Omental fat pad (tissue), 4 donors: ENCODE measurements around the gene CCDC30. TPM values are rescaled to one million over a fixed set of nuclear protein-coding genes. Genes with fewer than 3 reads are reported as not detected.
"Not testable (repeated sequence)": the region's sequence is repeated elsewhere in the genome, so short reads cannot be mapped to it uniquely, and the experiment has no call there.

Source experiments
- ATAC-seq: fragments of 150-250 bp; one replicate; pipeline ENCODE4 v1.9.1; 2016; ENCODE audit warnings: mild to moderate bottlenecking, moderate library complexity; ENCODE audit not compliant: low FRiP score
- DNase-seq: peaks from one replicate; pipeline ENCODE4 v3.0.0-alpha.2; 2019; ENCODE audit warnings: low spot score
- total RNA-seq, 4 donors: library from RNA; depleted of rRNA; stranded (reverse); fragments of >200 nt; gene quantifications; one replicate each; pipeline ENCODE4 v1.1.0, GENCODE V29; 2016
- TF ChIP-seq, protein P1 (sequence below), 3 donors: fragments of 450-650 bp; IDR thresholded peaks; one replicate each; pipeline ENCODE4 v1.5.1; 2016 to 2017; ENCODE audit warnings: antibody characterized with exemption in 3 of 3, mild to moderate bottlenecking in 3 of 3, moderate library complexity in 2 of 3

CCDC30 gene
- total RNA-seq, 4 donors from 2014 or later: 1.9 to 3.5 (median 2.6) TPM

DNA sequence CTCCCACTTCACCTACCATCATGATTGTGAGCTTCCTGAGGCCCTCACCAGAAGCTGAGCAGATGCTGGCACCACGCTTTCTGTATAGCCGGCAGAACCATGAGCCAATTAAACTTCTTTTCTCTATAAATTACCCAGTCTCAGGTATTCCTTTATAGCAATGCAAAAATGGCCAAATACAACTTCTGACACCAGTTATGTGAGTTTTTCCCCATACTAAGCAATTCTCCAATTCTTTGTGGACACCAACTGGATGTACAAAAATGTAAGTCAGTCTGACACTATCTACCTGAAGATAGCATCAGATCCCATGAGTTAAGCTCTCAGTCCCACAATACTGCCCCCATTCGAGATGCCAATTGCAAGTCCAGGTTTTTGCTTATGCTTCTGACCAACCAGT is 129.7 kb downstream of the CCDC30 start:
- TF ChIP-seq, protein P1, sequence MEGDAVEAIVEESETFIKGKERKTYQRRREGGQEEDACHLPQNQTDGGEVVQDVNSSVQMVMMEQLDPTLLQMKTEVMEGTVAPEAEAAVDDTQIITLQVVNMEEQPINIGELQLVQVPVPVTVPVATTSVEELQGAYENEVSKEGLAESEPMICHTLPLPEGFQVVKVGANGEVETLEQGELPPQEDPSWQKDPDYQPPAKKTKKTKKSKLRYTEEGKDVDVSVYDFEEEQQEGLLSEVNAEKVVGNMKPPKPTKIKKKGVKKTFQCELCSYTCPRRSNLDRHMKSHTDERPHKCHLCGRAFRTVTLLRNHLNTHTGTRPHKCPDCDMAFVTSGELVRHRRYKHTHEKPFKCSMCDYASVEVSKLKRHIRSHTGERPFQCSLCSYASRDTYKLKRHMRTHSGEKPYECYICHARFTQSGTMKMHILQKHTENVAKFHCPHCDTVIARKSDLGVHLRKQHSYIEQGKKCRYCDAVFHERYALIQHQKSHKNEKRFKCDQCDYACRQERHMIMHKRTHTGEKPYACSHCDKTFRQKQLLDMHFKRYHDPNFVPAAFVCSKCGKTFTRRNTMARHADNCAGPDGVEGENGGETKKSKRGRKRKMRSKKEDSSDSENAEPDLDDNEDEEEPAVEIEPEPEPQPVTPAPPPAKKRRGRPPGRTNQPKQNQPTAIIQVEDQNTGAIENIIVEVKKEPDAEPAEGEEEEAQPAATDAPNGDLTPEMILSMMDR (IDR thresholded peaks at IDR 0.05): no peak
- no peak for ATAC-seq
- DNase-seq: no peak

DNA sequence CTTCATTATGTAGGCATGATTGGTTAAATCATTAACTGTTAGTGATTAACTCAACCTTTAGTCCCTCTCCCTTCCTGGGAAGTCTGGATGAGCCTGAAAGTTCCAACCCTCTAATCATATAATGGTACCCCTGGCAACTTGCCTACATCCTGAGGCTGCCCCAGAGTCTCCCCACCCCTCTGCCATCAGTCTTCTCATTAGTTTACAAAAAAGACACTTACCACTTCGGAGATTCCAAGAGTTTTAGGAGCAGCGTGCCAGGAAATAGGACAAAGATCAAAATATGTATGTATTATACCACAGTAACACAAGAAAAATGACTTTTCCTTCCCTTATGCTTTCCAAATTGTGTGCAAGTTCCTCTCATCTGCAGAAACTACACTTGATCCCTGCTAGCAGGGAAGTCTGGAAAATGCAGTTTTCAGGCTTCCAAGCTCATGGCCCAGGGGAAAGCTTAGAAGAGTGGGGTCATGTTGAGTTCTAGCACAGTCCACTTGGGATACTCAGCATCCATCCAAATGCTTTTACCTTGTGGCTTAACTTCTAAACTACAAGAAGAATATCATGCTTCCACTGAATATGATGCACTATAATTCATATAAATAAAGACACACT is 130.5 kb downstream of the CCDC30 start:
- TF ChIP-seq, protein P1 (IDR thresholded peaks at IDR 0.05): no peak
- ATAC-seq: no peak
- no peak for DNase-seq

DNA sequence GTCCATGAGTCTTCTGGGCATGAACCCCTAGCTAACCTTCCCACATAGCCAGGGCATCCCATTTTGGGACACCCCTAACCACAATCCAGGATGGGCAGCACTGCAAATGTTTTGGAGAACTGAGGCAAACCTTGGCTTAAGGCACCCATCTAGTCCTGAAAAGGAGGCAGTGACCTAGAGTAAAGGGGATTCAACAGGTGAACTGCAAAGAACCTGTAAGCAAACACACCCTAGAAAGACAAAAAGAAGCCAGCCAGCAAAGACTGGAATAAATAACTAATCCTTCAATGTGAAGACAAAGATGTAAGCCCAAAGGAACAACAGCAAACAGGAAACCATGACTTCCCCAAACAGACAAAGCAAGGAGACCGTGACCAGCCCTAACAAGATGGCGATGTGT is 138.4 kb downstream of the CCDC30 start:
- ATAC-seq (no peak), DNase-seq (no peak)
- TF ChIP-seq, protein P1 (IDR thresholded peaks at IDR 0.05): no peak

DNA sequence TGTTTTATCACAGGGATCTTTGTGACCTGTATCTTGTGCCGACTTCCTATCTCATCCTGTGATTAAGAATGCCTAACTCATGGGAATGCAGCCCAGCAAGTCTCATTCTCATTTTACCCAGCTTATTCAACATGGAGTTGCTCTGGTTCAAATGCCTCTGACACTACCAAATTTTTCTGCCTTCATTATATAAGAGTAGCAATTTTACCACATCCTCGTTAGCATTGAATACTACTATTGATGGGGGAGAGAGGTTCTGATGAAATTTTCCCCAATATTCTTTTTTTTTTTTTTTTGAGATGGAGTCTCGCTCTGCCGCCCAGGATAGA is 150.7 kb downstream of the CCDC30 start:
- ATAC-seq: no peak
- TF ChIP-seq, protein P1 (IDR thresholded peaks at IDR 0.05): no peak
- DNase-seq: no peak

DNA sequence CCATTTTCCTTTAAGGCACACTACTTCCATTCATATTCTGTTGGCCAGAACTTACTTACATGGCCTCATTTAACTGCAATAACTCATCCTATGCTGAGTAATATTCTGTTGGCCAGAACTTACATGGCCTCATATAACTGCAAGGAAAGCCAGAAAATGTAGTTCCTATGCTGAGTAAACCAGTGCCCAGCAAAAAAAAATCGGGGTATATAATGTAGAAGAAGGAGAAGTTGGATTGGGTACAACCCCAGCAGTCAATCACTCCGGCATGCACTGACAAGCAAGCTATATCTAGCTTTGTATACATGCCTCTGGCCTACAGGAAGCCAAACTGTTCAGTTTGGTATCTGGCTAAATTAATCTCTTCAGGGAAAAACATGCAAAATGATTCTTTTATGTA is 155.8 kb downstream of the CCDC30 start:
- TF ChIP-seq, protein P1 (IDR thresholded peaks at IDR 0.05): no peak
- ATAC-seq: no peak
- no peak for DNase-seq

DNA sequence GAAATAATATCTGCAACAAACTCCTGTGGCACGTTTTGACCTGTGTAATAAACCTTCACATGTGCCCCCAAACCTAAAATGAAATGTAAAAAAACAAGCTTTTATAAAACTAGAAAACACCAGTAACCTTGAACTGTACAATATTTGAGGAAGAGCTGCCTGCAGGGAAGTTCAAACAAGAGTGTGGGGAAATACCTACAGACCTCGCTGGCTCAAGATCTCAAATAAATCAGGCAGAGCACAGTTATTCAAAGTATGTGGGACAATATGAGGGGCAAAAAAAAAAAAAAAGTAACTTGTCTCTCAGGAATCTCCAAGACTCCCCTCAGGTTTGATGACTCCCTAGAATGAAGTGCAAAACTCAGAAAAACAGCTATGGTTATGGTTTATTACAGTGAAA is 157.2 kb downstream of the CCDC30 start:
- DNase-seq (no peak), ATAC-seq (no peak)
- TF ChIP-seq, protein P1 (IDR thresholded peaks at IDR 0.05): no peak

DNA sequence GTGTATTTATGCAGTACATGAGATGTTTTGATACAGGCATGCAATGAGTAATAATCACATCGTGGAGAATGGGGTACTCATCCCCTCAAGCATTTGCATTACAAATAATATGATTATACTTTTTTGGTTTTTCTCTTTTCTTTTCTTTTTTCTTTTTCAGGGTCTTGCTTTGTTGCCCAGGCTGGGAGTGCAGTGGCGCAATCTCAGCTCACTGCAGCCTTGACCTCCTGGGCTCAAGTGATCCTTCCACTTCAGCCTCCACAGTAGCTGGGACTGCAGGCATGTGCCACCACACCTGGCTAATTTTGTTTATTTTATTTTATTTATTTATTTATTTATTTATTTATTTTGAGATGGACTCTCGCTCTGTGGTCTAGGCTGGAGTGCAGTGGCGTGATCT is 158.1 kb downstream of the CCDC30 start:
- not testable (repeated sequence) for ATAC-seq, DNase-seq

DNA sequence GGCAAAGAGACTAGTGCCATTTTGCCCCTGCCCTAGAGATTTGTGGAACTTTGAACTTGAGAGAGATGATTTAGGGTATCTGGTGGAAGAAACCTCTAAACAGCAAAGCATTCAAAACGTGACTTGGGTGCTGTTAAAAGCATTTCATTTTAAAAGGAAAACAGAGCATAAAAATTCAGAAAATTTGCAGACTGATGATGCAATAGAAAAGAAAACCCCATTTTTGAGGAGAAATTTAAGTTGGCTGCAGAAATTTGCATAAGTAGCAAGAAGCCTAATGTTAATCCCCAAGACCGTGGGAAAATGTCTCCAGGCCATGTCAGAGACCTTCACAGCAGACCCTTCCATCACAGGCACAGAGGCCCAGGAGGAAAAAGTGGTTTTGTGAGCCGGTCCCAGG is 164.1 kb downstream of the CCDC30 start:
- not testable (repeated sequence) for ATAC-seq, DNase-seq
